K562 (cell line): Measurements from ENCODE around the gene SEC61A2. TPM values are rescaled to one million over a fixed set of nuclear protein-coding genes. Genes with fewer than 3 reads are reported as not detected.

ENCODE experiments used
- BRF1 ChIP-seq: IDR thresholded peaks from 3 replicates; pipeline ENCODE4 v1.6.1; 2011; ENCODE audit warnings: borderline replicate concordance, mild to moderate bottlenecking; ENCODE audit not compliant: insufficient read length; ENCODE audit errors: extremely low read depth
- CBX2 ChIP-seq: fragments of 200-600 bp; sonication (generic); IDR thresholded peaks from one replicate; pipeline ENCODE4 v1.6.1; 2012; ENCODE audit warnings: mild to moderate bottlenecking, low read length, inconsistent platforms; ENCODE audit not compliant: insufficient read depth, poor library complexity, severe bottlenecking
- NCOA6 ChIP-seq: fragments of 450-650 bp; IDR thresholded peaks from 2 replicates; pipeline ENCODE4 v1.6.1; 2017; ENCODE audit warnings: mild to moderate bottlenecking
- RNF2 ChIP-seq: sonication (generic); IDR thresholded peaks from 2 replicates; pipeline ENCODE4 v1.6.1; 2016
- ZNF143 ChIP-seq: sonication (generic); formaldehyde crosslinking; IDR thresholded peaks from 2 replicates; pipeline ENCODE4 v1.9.0; 2022; ENCODE audit warnings: mild to moderate bottlenecking, missing genetic modification reagents
- ZNF174 ChIP-seq: fragments of 250-450 bp; sonication (Bioruptor Pico); IDR thresholded peaks from 2 replicates; pipeline ENCODE4 v1.4.0; 2020; ENCODE audit warnings: mild to moderate bottlenecking
- polyA plus RNA-seq, 8 experiments: library from polyadenylated mRNA; depleted of rRNA in 4 of 8; stranded (reverse) in 5 of 8; unstranded in 3 of 8; fragments of >200 nt; fragmentation: Nextera tagmentation in 2 of 8; fragmentation: Illumina TruSeq in 1 of 8; extraction: Ambion mirVana in 2 of 8; extraction: Trizol in 1 of 8; gene quantifications; 2 replicates each; pipeline versions ENCODE4 v1.2.1 to v1.2.3, GENCODE V29; 2011 to 2014; ENCODE audit warnings: inconsistent platforms in 1 of 8, missing spikeins in 1 of 8
- total RNA-seq, 7 experiments: library from RNA; depleted of rRNA in 6 of 7; stranded (reverse); fragments of >200 nt in 6 of 7; fragmentation: Illumina TruSeq in 2 of 7; extraction: Trizol in 2 of 7; gene quantifications; 2 replicates each; pipeline versions ENCODE4 v1.2.1 to v1.2.3, GENCODE V29; 2011 to 2021; ENCODE audit warnings: low replicate concordance in 1 of 7
- TF ChIP-seq, protein P1 (sequence below): fragments of 250-450 bp; sonication (Bioruptor Pico); IDR thresholded peaks from 2 replicates; pipeline ENCODE4 v1.8.0; 2022; ENCODE audit warnings: moderate library complexity, mild to moderate bottlenecking, inconsistent platforms
- TF ChIP-seq, protein P2 (sequence below): fragments of 200-600 bp; sonication (generic); IDR thresholded peaks from one replicate; pipeline ENCODE4 v1.6.1; 2012; ENCODE audit warnings: mild to moderate bottlenecking, low read depth, low read length, inconsistent platforms
- TF ChIP-seq, protein P3 (sequence below): fragments of 200-800 bp; sonication (Bioruptor generic); IDR thresholded peaks from 2 replicates; pipeline ENCODE4 v1.6.1; 2016; ENCODE audit warnings: missing genetic modification characterization, missing compliant biosample characterization

Gene SEC61A2
- total and polyA plus RNA-seq, 9 of the 15 experiments (the other 6 are each of a cell fraction or from before 2014, with no cell fraction given) = 1.2 to 9.7 (median 3.9) TPM

DNA sequence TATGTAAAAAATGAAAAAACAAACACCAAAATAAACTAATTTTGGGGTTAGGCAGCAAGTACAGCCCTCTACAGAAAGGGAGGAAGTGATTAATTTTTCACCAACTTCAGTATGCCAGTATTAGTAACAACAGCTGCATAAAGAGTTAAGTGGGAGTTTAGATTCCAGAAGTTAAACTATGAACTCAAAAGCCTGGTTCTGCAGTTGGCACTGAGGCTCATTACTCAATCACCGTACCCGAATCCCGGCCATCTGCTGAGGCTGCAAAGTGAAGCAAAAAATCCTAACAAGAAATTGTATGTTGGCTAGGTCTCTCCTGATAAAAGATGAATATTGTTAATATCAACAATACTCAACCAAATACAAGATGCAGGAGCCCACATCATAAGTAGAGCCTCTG is 62.2 kb downstream of the SEC61A2 start (continued):
- TF ChIP-seq, protein P1, sequence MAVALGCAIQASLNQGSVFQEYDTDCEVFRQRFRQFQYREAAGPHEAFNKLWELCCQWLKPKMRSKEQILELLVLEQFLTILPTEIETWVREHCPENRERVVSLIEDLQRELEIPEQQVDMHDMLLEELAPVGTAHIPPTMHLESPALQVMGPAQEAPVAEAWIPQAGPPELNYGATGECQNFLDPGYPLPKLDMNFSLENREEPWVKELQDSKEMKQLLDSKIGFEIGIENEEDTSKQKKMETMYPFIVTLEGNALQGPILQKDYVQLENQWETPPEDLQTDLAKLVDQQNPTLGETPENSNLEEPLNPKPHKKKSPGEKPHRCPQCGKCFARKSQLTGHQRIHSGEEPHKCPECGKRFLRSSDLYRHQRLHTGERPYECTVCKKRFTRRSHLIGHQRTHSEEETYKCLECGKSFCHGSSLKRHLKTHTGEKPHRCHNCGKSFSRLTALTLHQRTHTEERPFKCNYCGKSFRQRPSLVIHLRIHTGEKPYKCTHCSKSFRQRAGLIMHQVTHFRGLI (CRISPR knock-in tag) = no peak
- no peak for TF ChIP-seq RNF2
- no peak for TF ChIP-seq NCOA6
- no peak for TF ChIP-seq CBX2
- TF ChIP-seq, protein P2, sequence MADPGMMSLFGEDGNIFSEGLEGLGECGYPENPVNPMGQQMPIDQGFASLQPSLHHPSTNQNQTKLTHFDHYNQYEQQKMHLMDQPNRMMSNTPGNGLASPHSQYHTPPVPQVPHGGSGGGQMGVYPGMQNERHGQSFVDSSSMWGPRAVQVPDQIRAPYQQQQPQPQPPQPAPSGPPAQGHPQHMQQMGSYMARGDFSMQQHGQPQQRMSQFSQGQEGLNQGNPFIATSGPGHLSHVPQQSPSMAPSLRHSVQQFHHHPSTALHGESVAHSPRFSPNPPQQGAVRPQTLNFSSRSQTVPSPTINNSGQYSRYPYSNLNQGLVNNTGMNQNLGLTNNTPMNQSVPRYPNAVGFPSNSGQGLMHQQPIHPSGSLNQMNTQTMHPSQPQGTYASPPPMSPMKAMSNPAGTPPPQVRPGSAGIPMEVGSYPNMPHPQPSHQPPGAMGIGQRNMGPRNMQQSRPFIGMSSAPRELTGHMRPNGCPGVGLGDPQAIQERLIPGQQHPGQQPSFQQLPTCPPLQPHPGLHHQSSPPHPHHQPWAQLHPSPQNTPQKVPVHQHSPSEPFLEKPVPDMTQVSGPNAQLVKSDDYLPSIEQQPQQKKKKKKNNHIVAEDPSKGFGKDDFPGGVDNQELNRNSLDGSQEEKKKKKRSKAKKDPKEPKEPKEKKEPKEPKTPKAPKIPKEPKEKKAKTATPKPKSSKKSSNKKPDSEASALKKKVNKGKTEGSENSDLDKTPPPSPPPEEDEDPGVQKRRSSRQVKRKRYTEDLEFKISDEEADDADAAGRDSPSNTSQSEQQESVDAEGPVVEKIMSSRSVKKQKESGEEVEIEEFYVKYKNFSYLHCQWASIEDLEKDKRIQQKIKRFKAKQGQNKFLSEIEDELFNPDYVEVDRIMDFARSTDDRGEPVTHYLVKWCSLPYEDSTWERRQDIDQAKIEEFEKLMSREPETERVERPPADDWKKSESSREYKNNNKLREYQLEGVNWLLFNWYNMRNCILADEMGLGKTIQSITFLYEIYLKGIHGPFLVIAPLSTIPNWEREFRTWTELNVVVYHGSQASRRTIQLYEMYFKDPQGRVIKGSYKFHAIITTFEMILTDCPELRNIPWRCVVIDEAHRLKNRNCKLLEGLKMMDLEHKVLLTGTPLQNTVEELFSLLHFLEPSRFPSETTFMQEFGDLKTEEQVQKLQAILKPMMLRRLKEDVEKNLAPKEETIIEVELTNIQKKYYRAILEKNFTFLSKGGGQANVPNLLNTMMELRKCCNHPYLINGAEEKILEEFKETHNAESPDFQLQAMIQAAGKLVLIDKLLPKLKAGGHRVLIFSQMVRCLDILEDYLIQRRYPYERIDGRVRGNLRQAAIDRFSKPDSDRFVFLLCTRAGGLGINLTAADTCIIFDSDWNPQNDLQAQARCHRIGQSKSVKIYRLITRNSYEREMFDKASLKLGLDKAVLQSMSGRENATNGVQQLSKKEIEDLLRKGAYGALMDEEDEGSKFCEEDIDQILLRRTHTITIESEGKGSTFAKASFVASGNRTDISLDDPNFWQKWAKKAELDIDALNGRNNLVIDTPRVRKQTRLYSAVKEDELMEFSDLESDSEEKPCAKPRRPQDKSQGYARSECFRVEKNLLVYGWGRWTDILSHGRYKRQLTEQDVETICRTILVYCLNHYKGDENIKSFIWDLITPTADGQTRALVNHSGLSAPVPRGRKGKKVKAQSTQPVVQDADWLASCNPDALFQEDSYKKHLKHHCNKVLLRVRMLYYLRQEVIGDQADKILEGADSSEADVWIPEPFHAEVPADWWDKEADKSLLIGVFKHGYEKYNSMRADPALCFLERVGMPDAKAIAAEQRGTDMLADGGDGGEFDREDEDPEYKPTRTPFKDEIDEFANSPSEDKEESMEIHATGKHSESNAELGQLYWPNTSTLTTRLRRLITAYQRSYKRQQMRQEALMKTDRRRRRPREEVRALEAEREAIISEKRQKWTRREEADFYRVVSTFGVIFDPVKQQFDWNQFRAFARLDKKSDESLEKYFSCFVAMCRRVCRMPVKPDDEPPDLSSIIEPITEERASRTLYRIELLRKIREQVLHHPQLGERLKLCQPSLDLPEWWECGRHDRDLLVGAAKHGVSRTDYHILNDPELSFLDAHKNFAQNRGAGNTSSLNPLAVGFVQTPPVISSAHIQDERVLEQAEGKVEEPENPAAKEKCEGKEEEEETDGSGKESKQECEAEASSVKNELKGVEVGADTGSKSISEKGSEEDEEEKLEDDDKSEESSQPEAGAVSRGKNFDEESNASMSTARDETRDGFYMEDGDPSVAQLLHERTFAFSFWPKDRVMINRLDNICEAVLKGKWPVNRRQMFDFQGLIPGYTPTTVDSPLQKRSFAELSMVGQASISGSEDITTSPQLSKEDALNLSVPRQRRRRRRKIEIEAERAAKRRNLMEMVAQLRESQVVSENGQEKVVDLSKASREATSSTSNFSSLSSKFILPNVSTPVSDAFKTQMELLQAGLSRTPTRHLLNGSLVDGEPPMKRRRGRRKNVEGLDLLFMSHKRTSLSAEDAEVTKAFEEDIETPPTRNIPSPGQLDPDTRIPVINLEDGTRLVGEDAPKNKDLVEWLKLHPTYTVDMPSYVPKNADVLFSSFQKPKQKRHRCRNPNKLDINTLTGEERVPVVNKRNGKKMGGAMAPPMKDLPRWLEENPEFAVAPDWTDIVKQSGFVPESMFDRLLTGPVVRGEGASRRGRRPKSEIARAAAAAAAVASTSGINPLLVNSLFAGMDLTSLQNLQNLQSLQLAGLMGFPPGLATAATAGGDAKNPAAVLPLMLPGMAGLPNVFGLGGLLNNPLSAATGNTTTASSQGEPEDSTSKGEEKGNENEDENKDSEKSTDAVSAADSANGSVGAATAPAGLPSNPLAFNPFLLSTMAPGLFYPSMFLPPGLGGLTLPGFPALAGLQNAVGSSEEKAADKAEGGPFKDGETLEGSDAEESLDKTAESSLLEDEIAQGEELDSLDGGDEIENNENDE = no peak
- TF ChIP-seq ZNF143 (CRISPR knock-in tag) = no peak
- no peak for TF ChIP-seq BRF1
- TF ChIP-seq, protein P3, sequence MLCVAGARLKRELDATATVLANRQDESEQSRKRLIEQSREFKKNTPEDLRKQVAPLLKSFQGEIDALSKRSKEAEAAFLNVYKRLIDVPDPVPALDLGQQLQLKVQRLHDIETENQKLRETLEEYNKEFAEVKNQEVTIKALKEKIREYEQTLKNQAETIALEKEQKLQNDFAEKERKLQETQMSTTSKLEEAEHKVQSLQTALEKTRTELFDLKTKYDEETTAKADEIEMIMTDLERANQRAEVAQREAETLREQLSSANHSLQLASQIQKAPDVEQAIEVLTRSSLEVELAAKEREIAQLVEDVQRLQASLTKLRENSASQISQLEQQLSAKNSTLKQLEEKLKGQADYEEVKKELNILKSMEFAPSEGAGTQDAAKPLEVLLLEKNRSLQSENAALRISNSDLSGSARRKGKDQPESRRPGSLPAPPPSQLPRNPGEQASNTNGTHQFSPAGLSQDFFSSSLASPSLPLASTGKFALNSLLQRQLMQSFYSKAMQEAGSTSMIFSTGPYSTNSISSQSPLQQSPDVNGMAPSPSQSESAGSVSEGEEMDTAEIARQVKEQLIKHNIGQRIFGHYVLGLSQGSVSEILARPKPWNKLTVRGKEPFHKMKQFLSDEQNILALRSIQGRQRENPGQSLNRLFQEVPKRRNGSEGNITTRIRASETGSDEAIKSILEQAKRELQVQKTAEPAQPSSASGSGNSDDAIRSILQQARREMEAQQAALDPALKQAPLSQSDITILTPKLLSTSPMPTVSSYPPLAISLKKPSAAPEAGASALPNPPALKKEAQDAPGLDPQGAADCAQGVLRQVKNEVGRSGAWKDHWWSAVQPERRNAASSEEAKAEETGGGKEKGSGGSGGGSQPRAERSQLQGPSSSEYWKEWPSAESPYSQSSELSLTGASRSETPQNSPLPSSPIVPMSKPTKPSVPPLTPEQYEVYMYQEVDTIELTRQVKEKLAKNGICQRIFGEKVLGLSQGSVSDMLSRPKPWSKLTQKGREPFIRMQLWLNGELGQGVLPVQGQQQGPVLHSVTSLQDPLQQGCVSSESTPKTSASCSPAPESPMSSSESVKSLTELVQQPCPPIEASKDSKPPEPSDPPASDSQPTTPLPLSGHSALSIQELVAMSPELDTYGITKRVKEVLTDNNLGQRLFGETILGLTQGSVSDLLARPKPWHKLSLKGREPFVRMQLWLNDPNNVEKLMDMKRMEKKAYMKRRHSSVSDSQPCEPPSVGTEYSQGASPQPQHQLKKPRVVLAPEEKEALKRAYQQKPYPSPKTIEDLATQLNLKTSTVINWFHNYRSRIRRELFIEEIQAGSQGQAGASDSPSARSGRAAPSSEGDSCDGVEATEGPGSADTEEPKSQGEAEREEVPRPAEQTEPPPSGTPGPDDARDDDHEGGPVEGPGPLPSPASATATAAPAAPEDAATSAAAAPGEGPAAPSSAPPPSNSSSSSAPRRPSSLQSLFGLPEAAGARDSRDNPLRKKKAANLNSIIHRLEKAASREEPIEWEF (CRISPR knock-in tag) = no peak
- TF ChIP-seq ZNF174 (CRISPR knock-in tag) = no peak
